Lower leg skin (tissue), 4 donors: Measurements from ENCODE around the gene ONECUT1. TPM values are rescaled to one million over a fixed set of nuclear protein-coding genes. Genes with fewer than 3 reads are reported as not detected.

Experiments
- DNase-seq, 2 donors: peaks; one replicate each; pipeline ENCODE4 v3.0.0-alpha.2; 2019; ENCODE audit warnings: low spot score in 2 of 2
- H3K4me3 ChIP-seq: fragments of 200-600 bp; sonication (generic); 2 replicates; pipeline ENCODE4 v1.5.1; 2017; ENCODE audit warnings: mild to moderate bottlenecking, low read depth; ENCODE audit not compliant: poor library complexity, severe bottlenecking
- POLR2A ChIP-seq, 2 donors: fragments of 450-650 bp; IDR thresholded peaks; one replicate each; pipeline ENCODE4 v1.6.1; 2016 to 2017; ENCODE audit warnings: antibody characterized with exemption in 2 of 2, mild to moderate bottlenecking in 1 of 2, moderate library complexity in 1 of 2
- WGBS, 2 donors: methylation state at CpG; one replicate each; pipeline ENCODE4 v1.1.5; 2018; 5-methylcytosine and 5-hydroxymethylcytosine counted together
- intact Hi-C: fragments of 100-400 bp; cut with DNase I; formaldehyde crosslinking; loops from one replicate; pipeline ENCODE4 v1.15.0; 2023; ENCODE audit warnings: low total_unique reads
- total RNA-seq, 4 donors: library from RNA; depleted of rRNA; stranded (reverse); fragments of >200 nt; gene quantifications; one replicate each; pipeline ENCODE4 v1.1.0, GENCODE V29; 2016
- TF ChIP-seq, protein P1 (sequence below), 3 donors: fragments of 450-650 bp; IDR thresholded peaks; one replicate each; pipeline ENCODE4 v1.5.1; 2016; ENCODE audit warnings: antibody characterized with exemption in 3 of 3, mild to moderate bottlenecking in 3 of 3, moderate library complexity in 2 of 3

ONECUT1 gene
- total RNA-seq, 4 donors from 2014 or later: not detected

DNA sequence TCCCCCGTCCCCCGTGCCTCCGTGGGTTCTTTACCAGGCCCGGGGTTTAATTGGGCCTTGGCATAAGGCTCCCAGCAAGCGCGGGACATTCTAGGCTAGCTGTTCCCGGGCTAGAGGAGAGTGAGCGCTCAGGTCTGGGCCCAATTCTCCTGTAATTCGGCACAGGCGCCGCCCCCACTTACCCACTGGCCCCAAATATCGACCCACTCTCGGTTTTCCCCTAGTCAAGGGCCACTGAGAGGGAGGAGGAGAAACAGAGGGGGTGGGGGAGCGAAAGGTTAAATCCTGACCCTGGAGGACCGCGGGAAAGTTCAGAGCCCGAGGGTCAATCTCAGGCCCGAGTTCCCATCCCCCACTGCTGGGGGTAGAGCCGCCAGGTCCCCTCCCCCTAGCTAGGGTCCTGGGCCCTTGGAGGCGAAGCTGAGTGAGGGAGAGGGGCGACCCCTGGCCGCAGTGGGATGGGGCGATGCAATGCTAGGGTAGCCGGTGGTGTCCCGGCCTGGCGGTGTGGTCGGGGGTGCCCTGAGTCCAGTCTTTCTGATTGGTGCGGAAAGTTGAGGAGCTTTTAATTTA is 8.5 kb upstream of the ONECUT1 start:
- no peak for TF ChIP-seq POLR2A (IDR thresholded peaks at IDR 0.05)
- TF ChIP-seq, protein P1, sequence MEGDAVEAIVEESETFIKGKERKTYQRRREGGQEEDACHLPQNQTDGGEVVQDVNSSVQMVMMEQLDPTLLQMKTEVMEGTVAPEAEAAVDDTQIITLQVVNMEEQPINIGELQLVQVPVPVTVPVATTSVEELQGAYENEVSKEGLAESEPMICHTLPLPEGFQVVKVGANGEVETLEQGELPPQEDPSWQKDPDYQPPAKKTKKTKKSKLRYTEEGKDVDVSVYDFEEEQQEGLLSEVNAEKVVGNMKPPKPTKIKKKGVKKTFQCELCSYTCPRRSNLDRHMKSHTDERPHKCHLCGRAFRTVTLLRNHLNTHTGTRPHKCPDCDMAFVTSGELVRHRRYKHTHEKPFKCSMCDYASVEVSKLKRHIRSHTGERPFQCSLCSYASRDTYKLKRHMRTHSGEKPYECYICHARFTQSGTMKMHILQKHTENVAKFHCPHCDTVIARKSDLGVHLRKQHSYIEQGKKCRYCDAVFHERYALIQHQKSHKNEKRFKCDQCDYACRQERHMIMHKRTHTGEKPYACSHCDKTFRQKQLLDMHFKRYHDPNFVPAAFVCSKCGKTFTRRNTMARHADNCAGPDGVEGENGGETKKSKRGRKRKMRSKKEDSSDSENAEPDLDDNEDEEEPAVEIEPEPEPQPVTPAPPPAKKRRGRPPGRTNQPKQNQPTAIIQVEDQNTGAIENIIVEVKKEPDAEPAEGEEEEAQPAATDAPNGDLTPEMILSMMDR (IDR thresholded peaks at IDR 0.05): no peak
- 7 to 8% methylated on average over 27 to 28 of the region's 28 CpGs for WGBS, 2 donors
- intact Hi-C loops: no loop called here
- H3K4me3 ChIP-seq: no peak overlapping the region
- DNase-seq: no peak

DNA sequence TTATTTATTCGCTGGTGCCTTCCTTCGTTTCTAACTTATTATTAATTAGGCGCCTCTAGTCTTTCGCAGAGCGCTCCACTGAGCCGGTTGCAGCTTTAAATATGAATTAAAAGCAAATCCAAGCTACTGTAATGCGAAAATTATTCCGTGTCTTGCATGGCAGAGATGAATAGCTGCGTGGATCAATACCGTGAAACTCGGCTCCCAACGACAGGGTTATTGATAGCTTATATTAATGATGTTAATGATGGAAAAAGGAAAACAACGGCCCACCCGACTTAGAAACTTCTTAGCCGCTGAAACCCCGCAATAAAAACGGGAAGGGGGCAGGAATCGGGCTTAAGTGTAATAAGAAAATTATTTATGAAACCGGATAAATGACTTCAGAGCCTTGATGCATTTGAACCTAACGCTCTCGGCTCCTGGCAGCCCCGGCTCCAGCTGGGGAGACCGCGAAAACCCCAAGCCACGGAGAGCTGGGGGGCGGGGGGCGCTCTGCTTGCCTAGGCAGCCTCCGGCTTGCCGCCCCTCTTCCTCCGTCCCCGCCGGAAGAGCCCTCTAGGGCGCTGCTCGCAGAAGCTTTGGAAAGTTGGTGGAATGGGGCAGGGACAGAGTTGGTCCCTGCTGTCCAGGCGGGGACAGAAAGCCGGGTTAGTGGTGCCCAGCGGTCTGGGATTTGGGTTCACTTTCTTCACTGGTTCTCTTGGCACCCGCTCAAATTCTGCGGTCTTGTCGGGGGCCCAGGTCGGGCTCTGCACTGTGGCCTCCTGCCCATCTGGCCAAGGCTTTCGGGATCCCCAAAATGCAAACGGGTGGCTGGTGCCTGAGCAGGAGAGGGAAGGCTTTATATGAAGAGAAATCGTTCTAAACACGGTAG is 7.7 kb upstream of the ONECUT1 start:
- intact Hi-C loops: no loop called here
- no peak for DNase-seq
- WGBS, 2 donors: 5 to 7% methylated on average over 45 of the region's 45 CpGs
- TF ChIP-seq, protein P1 (IDR thresholded peaks at IDR 0.05): no peak
- no peak for TF ChIP-seq POLR2A (IDR thresholded peaks at IDR 0.05)
- H3K4me3 ChIP-seq: no peak overlapping the region

DNA sequence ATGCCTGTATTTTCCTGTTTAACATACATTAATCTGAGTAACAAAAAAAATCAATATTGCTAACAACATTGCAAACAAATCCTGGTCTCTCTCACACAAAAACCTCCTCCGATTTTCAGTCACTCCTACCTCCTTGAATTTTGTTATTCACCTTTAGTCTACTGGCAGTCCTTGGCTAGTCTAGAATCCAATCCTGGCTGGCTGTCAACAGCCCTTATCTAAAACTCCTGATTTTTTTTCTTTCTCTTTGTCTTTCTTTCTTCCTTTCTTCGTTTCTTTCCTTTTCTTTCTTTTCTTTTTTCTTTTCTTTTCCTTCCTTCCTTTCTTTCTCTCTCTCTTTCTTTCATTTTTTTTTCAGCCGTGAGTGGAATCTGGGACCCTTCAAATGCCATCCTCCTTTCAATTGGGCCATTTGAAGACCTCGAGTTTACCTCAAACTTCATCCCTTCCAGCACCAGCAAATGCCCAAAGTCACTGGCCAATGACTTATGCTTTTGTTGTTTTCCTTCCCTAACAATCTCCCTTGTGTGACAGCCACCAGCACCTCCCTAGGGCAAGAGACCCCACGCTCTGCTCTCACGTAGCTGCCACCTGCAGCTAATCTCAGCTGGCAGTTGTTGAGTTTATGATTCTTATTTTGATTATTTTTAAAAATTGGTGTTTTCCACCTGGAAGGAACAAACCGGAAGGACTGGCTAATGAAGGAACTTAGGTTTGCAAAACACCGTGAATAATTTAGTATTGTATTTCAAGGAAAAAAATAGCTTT is 6.8 kb upstream of the ONECUT1 start:
- WGBS, 2 donors: 6 to 8% methylated on average over 8 of the region's 8 CpGs
- intact Hi-C loops: no loop called here
- TF ChIP-seq, protein P1 (IDR thresholded peaks at IDR 0.05): no peak
- TF ChIP-seq POLR2A (IDR thresholded peaks at IDR 0.05): no peak
- no peak for DNase-seq
- no peak overlapping the region for H3K4me3 ChIP-seq

DNA sequence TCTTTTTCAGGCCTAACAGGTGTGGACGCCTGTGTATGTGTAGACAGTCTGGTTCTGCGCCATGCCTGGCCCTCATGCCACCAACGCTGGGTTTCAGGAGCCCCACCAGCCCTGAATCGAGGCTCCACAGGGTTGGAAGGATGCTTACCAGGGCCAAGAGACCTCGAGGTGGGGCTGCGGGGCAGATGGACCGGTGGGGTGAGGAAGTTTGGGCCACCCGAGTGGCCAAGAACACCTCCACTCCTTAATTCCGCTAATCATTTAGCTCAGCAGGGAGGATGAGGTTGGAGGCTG is 6.0 kb upstream of the ONECUT1 start:
- intact Hi-C loops: no loop called here
- TF ChIP-seq, protein P1 (IDR thresholded peaks at IDR 0.05): no peak
- no peak for TF ChIP-seq POLR2A (IDR thresholded peaks at IDR 0.05)
- DNase-seq: no peak
- WGBS, 2 donors: 5 to 9% methylated on average over 9 of the region's 9 CpGs
- H3K4me3 ChIP-seq: no peak overlapping the region

DNA sequence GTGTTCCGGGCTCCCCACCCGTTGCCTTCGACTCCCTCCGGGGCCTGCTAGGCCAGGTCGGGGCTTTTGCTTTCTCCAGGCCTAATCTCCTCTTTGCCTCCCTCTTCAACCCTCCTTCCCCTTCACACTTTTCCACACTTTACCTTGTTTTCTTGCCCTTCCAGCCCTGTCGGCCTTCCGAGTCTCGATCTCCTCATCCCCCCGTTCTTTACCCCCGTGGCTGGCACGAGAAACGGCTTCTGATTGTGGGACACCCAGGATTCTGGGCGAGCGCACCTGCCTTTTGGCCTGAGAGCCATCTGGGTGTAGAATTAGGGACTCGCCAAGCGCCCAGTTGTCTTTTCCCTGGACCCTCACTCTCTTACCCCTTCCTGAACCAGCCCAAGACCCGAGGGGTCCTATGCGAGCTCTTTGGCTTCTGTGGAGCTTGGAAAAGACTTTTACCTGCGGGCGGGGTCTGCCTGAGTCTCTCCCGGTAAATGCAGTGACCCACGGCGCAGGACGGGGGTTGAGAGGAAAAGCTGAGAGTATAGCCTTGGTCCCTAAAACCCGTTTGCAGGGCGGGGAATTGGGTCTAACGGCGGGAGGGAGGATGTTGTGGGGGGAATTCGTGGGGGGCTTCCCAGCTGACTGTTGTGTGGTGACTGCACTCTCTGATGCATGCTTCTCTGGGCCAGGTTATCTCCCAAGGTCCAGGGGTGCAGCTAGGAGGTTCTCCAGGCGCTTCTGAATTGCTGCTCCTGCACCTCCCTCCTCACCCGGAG is 5.5 kb upstream of the ONECUT1 start:
- intact Hi-C loops: no loop called here
- TF ChIP-seq, protein P1 (IDR thresholded peaks at IDR 0.05): no peak
- TF ChIP-seq POLR2A (IDR thresholded peaks at IDR 0.05): no peak
- H3K4me3 ChIP-seq: no peak overlapping the region
- no peak for DNase-seq
- 9 to 10% methylated on average over 31 of the region's 31 CpGs for WGBS, 2 donors
